SH-SY5Y (cell line): Measurements from ENCODE around the gene KIAA2012.

ENCODE experiments used
- GATA2 ChIP-seq: IDR thresholded peaks from 2 replicates; pipeline ENCODE4 v1.6.1; 2011; ENCODE audit warnings: mild to moderate bottlenecking, low read depth, low read length
- GATA3 ChIP-seq: IDR thresholded peaks from 2 replicates; pipeline ENCODE4 v1.6.1; 2011; ENCODE audit warnings: low read depth, mild to moderate bottlenecking, low read length, moderate library complexity

- TF ChIP-seq GATA3 (no peak), GATA2 (no peak)
These were observed 84.3 kb downstream of the KIAA2012 start for GRCh38 chr2:202157211-202157990.
